NCI-H1105 treated with DMSO at 0.1 percent for 48 hours (cell line): ENCODE data around the gene TNFRSF17.

Experiments used
- DNase-seq: peaks from one replicate; lab custom pipeline; 2025; lab: John Stamatoyannopoulos, UW

The TNFRSF17 gene

DNA sequence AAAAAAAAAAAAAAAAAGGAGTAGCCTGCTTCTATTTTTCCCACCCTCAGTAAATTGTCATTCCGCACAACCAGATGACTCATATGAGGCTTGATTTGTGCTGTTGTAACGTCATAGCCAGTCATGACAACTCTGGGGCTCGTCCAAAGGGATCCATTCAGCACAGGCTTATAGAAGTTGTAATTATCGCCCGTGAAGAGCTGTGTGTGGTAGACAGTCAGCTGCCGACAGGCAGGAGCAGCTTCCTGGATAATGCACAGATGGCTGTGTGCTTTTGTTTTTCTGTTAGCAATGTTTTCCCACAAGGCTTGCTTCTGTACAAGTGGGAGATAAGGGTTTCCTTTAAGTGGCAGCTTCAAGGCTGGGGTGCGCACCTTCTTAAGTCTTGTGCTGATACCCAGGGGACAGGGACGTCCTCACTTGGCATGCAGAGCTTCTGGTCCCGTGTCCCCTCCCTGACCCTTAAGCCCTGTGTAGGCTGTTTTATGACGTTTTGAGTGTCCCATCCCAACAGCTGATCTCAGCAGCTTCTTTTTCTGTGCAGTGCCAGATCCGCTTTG is 37.5 kb downstream of the TNFRSF17 start:
- peak; percentile 82 for DNase-seq

DNA sequence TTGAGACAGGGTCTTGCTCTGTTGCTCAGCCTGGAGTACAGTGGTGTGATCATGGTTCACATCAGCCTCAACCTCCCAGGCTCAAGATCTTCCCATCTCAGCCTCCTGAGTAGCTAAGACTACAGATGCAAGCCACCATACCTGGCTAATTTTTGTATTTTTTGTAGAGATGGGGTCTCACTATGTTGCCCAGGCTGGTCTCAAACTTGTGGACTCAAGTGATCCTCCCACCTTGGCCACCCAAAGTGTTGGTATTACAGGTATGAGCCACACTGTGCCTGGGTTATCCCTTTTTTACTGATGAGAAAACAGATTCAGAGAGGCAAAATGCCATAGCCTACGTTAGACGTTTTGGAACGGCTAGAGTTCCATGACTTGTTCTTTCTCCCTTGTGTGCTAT is 41.6 kb downstream of the TNFRSF17 start:
- DNase-seq, result no peak

DNA sequence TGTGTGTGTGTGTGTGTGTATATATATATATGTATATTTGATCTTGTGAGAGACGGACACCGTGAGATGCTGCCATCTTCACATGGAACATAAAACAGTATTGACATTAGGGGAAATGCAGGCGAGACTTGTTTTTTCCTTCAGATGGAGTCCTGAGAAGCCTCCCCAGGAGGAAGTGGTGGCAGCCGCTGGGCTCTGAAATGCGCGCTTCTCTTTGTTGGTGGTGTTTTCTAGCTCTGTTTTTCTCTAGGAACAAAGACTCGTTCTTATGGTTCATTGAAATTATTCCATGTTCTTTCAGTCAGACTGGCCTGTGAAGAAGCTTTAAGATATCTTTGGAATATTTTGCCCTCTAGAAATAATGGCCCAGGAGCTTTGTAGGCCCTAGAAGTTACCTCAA is 44.5 kb downstream of the TNFRSF17 start:
- DNase-seq, result no peak

DNA sequence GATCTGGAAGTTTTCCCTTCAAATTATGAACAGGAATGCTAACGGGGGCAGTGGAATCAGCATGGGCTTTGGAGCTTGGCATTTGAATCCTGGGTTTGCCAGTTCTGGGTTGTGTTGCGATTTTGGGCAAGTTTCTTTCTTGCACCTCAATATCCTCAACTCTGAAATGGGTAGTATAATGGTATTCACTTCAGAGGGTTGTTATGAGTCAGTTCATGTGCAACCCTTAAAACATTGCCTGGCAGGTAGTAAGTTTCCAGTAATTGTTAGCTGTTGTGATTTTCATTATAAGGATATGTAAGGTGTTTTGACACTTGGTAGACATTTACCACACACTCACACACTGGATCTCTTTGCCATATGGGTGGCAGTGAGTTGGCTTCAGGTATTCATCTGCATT is 44.9 kb downstream of the TNFRSF17 start:
- no peak for DNase-seq

DNA sequence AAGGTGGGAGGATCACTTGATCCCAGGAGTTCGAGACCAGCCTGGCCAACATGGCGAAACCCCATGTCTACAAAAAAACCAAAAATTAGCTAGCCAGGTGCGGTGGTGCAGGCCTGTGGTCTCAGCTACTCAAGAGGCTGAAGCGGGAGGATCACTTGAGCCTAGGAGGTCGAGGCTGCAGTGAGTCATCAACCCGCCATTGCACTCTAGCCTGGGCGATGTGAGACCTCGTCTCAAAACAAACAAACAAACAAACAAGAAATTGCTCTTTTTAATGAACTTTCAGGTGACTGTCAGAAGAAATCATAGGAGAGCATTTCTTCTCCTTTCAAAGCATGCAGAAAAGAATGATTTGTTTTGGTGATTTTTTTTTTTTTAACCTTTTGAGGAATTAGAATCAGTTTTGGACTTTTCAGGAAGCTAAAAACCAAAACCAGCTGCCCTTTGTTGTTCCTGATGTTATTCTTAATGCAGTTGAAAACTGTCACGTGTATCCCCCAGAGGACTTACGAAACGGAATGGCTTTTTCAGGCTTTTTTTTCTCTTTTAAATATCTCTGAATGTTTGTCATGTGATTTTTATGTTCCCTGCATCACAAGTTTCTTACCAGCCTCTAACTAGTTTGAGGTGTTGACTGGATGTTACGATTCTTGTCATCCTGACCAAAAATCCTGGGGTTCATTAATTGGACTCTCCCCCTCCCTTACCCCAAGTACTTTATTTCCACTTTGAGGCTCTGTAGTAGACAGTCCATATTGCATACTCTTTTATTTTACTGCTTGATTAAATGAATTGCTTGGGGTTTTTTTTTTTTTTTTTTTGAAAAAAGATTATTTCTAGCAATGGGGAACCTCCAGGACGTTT is 45.6 kb downstream of the TNFRSF17 start:
- no peak for DNase-seq

DNA sequence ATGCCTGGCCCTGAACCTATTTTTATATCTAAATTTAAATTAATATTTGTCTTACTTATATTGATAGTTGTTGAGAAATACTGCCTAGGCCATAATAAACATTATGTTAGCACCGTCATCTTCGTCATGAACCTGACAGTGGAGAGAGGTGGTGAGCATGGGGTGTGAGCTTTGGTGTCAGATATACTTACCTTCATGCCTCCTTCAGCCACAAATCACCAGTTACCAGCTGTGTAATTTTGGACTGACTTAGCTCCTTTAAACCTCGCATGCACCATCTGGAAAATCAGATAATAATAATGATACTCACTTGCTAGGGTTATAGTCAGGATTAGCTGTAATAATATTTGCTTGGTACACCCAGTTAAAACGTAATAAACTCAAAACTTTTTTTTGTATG is 46.6 kb downstream of the TNFRSF17 start:
- no peak for DNase-seq

DNA sequence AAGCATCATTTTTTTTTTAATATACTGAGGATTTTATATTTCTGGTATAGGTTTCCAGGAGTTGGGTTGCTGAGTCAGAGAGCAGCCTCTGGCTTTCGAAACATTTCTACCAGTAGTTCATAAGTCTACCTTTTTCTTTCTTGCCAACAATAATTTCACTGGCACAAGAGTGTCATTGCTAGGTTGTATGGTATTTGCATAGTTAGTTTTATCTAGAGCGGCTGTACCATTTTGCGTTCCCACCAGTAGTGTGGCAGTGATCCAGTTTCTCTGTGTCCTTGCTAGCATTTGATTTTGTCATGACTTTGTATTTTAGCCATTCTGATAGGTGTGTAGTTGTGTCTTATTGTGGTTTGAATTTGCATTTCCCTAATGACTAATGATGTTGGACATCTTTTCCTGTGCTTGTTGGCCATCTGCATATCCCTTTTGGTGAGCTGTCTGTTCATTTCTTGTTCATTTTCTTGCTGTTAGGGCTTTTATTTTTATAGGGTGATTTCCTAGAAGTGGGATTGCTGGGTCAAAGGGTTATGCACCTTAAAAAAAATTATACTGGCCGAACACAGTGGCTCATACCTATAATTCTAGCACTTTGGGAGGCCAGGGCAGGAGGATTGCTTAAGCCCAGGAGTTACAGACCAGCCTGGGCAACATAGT is 51.4 kb downstream of the TNFRSF17 start:
- DNase-seq, result no peak

DNA sequence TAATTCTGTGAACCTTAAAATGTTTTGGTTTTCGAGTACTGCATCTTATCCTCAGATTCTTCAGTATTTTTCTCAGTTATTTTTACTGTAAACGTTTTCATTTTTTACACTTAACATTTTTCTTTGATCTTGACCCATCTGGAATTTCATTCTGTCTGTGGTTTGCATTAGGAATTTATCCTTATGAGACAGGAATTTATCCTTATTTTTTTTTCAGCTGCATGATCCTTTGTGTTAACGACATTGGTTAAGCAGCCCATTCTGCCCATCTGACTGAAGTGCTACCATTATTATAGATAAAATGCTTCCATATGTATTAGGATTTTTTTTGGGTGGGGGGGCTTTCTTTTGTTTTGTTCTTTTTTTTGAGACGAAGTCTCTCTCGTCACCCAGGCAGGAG is 52.5 kb downstream of the TNFRSF17 start:
- DNase-seq, result no peak
